Skin of body (tissue), 2 donors: ENCODE measurements around the gene SLC16A12. TPM values are rescaled to one million over a fixed set of nuclear protein-coding genes. Genes with fewer than 3 reads are reported as not detected.
A peak's percentile ranks its signal among the peaks of the same experiment; 100 is the strongest.

ENCODE experiments used
- DNase-seq: peaks from one replicate; lab custom pipeline; 2025; lab: John Stamatoyannopoulos, UW
- total RNA-seq: library from RNA; depleted of rRNA; stranded (reverse); fragments of >200 nt; gene quantifications from one replicate; pipeline ENCODE4 v1.2.3, GENCODE V29; 2014

SLC16A12 gene
- total RNA-seq, 1 donor from 2014 or later: 1.7 TPM

GRCh38 chr10:89515031-89515841, 20.2 kb downstream of the SLC16A12 start:
- DNase-seq: no peak

DNA sequence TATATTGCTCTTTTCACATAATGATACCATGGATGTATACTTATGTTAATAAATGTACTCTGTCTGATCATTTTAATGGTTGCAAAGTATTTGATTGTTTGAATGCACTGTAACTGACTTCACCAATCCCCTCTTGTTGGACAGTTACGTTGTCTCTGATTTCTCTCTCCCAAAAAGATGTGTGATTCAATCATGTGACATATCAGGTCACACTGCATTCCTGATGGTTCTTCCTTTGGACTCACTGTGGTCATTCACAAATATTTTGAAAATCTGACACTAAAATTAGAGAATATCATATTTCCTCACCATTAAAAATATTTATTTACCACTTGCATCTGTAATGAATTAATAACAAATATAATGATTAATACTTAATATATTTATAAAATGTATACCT, 22.2 kb downstream of the SLC16A12 start:
- no peak for DNase-seq

GRCh38 chr10:89505640-89506275, 29.6 kb downstream of the SLC16A12 start:
- no peak for DNase-seq

DNA sequence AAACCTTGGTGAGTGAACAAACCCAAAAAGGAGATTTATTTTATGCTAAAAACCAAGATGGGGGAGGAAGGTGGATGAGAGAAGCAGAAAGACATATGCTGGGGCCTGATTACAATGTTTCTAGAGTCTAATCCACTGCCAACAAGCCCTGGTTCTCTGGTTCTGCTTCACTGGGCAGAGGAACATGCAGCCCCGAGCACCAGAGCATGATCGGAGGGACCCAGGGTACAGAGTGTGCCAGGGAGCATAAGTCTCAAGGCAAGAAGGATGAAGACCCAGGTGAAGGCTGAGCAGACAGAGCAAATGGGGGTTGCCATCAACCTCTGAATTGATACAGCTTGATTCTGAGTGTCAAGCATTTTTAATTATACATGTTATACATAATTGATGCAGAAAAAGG, 30.7 kb downstream of the SLC16A12 start:
- no peak for DNase-seq

DNA sequence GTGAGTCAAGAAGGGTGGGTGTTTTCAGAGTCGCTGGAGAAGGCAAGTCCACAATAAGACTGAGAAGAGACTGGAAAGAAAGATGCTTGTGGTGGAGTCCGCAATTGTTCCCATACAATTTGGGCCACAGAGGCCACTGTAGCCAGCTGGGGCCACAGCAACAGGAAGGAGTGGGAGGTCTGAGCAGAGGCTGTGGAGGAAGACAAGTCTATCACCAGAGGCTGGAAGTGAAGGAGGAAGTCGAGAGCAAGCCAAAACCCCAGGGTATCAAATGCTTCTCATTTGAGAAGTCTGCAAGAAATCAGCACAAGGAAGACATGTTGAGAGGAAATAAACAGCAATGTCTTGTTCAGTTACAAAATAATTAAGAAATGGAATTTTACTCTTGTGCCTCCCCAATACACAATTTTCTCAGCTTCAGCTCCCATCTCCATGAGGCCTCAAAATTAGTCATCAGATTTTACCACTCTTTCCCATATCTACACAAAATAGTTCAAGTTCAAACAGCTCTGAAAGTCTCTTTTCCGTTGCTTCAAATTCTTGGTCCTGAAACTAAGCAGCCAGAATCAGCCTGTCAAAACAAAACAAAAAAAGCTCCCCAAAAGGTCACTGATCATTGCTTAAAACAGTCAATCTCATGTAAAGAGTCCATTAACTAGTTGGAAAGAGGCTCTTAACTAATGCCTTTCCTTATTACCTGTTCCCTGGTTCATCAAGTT, 31.6 kb downstream of the SLC16A12 start:
- no peak for DNase-seq

- DNase-seq: no peak
Observed at GRCh38 chr10:89503151-89503550, 32.2 kb downstream of the SLC16A12 start.

- peak; percentile 86 for DNase-seq
Observed at GRCh38 chr10:89502549-89502948, 32.8 kb downstream of the SLC16A12 start.

GRCh38 chr10:89494575-89494974, 40.8 kb downstream of the SLC16A12 start:
- DNase-seq: peak; percentile 78

- peak; percentile 78 for DNase-seq
Observed at GRCh38 chr10:89494068-89494467, 41.3 kb downstream of the SLC16A12 start.

- no peak for DNase-seq
Observed at GRCh38 chr10:89491932-89492331, 43.5 kb downstream of the SLC16A12 start.

DNA sequence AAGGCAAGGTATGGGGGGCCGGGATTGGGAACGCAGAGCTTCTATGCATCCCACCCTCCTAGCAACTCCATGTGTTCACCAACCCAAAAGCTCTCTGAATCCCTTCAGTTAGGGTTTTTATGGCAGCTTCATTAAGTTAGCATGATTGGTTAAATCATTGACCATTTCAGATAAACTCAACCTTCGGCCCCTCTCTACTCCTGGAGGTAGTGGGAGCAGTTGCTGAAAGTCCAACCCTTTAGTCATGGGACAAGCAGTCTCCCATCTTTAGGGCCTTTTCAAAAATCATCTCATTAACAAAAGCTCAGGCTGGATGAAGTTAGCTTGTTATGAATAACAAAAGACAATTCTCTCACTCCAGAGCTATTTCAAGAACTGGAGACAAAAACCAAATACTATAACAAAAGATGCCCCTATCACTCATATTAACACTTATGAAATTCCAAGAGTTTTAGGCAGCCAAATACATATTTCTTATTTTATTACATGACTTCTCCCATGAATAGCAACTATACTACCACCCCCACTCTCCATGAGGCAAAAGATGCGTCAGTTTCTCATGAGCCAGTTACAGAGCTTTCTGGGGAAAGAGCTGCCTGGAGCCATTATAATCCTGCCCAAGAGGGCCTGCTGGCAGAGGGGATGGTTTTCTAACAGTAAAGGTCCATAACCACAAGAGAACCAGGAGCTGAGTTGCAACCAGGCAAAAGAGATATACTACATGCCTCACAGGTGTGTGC, 44.6 kb downstream of the SLC16A12 start:
- no peak for DNase-seq

DNA sequence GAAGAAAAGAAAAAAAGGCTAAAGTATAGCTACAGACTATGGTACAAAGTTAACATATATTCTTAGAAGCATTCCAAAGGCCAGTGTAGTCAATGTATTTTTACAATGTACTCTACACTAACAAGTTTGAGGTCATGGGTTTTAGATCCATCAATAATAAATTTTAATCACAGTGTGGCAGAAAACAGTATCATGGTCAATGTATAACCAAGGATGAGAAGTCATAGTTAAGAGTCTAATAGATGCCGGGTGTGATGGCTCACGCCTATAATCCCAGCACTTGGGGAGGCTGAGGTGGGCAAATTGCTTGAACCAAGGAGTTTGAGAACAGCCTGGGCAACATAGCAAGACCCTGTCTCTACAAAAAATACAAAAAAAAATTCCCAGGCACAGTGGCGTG, 53.1 kb downstream of the SLC16A12 start:
- DNase-seq: no peak

DNA sequence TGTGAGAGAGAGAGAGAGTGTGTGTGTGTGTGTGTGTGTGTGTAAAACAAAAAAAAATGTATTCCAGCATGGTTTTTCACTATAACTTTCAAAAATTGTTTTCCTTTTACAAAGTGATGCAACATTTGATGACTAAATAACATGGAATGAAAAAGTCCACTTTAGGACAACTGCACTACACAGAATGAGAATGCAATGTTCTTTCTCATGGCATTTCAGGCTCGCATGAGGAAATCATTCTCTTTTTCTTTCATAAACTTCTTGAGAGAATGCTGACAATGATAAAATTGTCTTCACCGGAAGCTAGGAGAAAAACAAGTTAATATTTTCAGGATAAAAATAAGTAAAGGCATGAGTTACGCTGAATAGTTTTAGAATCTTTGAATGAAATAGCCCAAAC, 53.7 kb downstream of the SLC16A12 start:
- peak; percentile 60 for DNase-seq

- DNase-seq: peak; percentile 51
Observed at GRCh38 chr10:89479771-89480446, 55.5 kb downstream of the SLC16A12 start.

DNA sequence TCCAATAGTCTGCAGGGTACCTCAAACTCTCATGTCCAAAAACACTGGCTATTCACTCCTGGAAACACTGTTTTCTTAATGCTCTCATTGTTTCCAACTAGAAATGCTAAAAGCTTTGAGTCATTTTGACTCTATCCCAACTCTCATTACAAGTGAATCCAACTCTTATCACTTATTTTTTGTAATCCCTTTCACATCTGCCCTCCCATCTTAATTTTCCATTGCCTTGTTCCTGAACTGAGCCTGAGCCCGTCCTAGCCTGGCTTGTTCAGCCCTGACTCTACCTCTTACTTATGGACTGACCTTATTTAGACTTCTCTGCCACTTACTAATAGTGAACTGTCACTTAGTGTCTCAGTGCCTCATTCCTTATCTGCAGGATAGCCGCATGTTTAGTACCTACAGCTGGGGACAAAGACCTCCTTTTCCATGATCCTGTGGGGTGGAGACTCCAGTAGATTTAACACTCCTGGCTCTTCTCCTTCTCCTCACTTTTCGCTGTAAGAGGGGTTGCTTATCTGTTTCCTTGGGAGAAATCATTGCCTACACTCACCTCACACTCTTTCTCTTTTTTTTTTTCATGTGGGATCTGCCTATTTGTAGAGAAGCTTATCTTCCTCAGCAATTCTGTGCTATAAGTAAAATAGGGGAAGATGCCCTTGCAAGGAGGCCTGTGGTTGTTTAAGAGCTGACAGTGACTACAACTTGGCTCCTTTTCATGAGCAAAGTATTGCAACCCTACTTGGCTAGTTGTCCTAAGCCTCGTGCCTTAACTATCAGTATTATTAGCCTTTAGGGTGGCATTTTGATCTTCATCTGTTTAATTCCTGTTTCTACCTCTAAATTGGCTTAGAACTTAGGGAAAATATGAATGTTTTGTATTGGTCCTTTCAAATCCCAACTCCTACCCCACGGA, 56.4 kb downstream of the SLC16A12 start:
- DNase-seq: peak; percentile 32

GRCh38 chr10:89478085-89478738, 57.2 kb downstream of the SLC16A12 start:
- DNase-seq: no peak

GRCh38 chr10:89476150-89476549, 59.2 kb downstream of the SLC16A12 start:
- DNase-seq: no peak

DNA sequence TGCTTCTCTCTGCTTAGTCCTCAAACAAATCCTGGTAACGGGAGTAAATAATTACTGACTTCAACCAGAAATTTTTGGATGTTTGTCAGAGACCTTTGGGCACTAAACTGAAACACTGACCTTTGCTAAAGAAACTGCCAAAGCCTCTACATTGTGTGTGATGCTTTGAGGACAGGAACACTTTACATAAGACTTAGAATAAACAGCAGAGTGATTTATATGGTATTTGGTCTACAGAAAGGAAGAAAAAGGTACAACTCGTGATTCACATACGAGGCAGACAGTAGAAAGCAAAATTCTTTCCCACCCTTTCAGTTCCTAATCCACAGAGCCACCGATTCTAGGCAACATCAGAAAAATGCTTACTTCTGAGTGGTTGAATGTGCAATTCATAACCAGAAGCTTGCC, 59.8 kb downstream of the SLC16A12 start:
- no peak for DNase-seq

GRCh38 chr10:89475125-89475524, 60.3 kb downstream of the SLC16A12 start:
- peak; percentile 55 for DNase-seq
